HCT116 (cell line): ENCODE results near the gene COMMD1. TPM values are rescaled to one million over a fixed set of nuclear protein-coding genes. Genes with fewer than 3 reads are reported as not detected.

ENCODE experiments used
- ATAC-seq: fragments of 200-7000 bp; cut with Tn5 transposase; 2 replicates; pipeline ENCODE4 v1.9.1; 2020; ENCODE audit warnings: mild to moderate bottlenecking, moderate library complexity
- BruUV-seq: library from RNA; stranded (reverse); fragments of 400-500 nt; replicated peaks from 2 replicates; lab custom pipeline; 2021; lab: Mats Ljungman, UMichigan
- CTCF ChIA-PET: fragments of 300-600 bp; sonication (Branson Sonifier 250); formaldehyde crosslinking; loops from one replicate; lab custom pipeline; 2021; ENCODE audit warnings: antibody characterized with exemption; lab: Charles Lee
- POLR2A ChIA-PET: fragments of 300-600, 350-600 bp; sonication (Branson Sonifier 250); formaldehyde crosslinking; loops from one replicate; lab custom pipeline; 2021; ENCODE audit warnings: antibody characterized with exemption; lab: Charles Lee
- RAD21 ChIA-PET, 2 experiments: fragments of 300-600 bp; sonication (Branson Sonifier 250); formaldehyde crosslinking; loops; one replicate each; lab custom pipeline; 2023; ENCODE audit warnings: low total read pairs in 2 of 2; ENCODE audit not compliant: uncharacterized antibody in 2 of 2, unreplicated experiment in 2 of 2, low non-redundant PET in 1 of 2; lab: Charles Lee
- DNase-seq: peaks from one replicate; pipeline ENCODE4 v3.0.0-alpha.2; 2010; ENCODE audit warnings: low read depth, low spot score
- H2AFZ ChIP-seq: fragments of 200-600 bp; shearing (Covaris generic), sonication (generic); 2 replicates; pipeline ENCODE4 v1.6.1; 2017; ENCODE audit warnings: low read depth, mixed run types, mixed read lengths, antibody characterized with exemption, low read length; ENCODE audit not compliant: poor library complexity, severe bottlenecking
- H3K27ac ChIP-seq: 2 replicates; pipeline ENCODE4 v1.5.1; 2012; ENCODE audit warnings: low read depth, low read length
- H3K27me3 ChIP-seq: fragments of 200-600 bp; sonication (generic); 2 replicates; pipeline ENCODE4 v1.6.1; 2016; ENCODE audit warnings: mixed run types, low read length, mixed read lengths; ENCODE audit not compliant: insufficient read depth
- H3K36me3 ChIP-seq, 2 experiments: fragments of 200-500 bp in 1 of 2; fragments of 200-600 bp in 1 of 2; sonication (Bioruptor generic) in 1 of 2; sonication (generic) in 1 of 2; 2 replicates each; pipeline versions ENCODE4 v1.5.1 to v1.6.1; 2014 to 2016; ENCODE audit warnings: low read length in 2 of 2, inconsistent platforms in 1 of 2, mixed read lengths in 1 of 2, mixed run types in 1 of 2; ENCODE audit not compliant: insufficient read depth in 2 of 2, control insufficient read depth in 1 of 2
- H3K4me1 ChIP-seq, 2 experiments: fragments of 200-600 bp in 1 of 2; sonication (generic) in 1 of 2; 2 replicates each; pipeline versions ENCODE4 v1.5.1 to v1.6.1; 2012 to 2017; ENCODE audit warnings: low read length in 2 of 2, inconsistent platforms in 1 of 2, mild to moderate bottlenecking in 1 of 2, mixed read lengths in 1 of 2, mixed run types in 1 of 2, moderate library complexity in 1 of 2; ENCODE audit not compliant: insufficient read depth in 2 of 2, control insufficient read depth in 1 of 2
- H3K4me2 ChIP-seq: fragments of 200-600 bp; sonication (generic); 2 replicates; pipeline ENCODE4 v1.6.1; 2017; ENCODE audit warnings: mixed run types, low read length, mixed read lengths
- H3K4me3 ChIP-seq, 2 experiments: fragments of 200-600 bp in 1 of 2; sonication (generic) in 1 of 2; replicated peaks in 1 of 2; 2 replicates each; pipeline ENCODE4 v1.5.1; 2011 to 2016; ENCODE audit warnings: low read length in 2 of 2, control low read depth in 1 of 2, low read depth in 1 of 2, mild to moderate bottlenecking in 1 of 2, mixed read lengths in 1 of 2, mixed run types in 1 of 2
- H3K79me2 ChIP-seq: fragments of 200-600 bp; sonication (generic); 2 replicates; pipeline ENCODE4 v1.6.1; 2017; ENCODE audit warnings: mild to moderate bottlenecking, mixed run types, low read length, moderate library complexity, mixed read lengths; ENCODE audit not compliant: insufficient read depth
- H3K9ac ChIP-seq: fragments of 200-600 bp; sonication (generic); 2 replicates; pipeline ENCODE4 v1.6.1; 2016; ENCODE audit warnings: low read length, mixed read lengths
- H3K9me2 ChIP-seq: fragments of 200-600 bp; sonication (generic), shearing (Covaris generic); 2 replicates; pipeline ENCODE4 v1.6.1; 2017; ENCODE audit warnings: mixed run types, mild to moderate bottlenecking, moderate library complexity; ENCODE audit not compliant: insufficient read depth
- H3K9me3 ChIP-seq, 2 experiments: fragments of 200-500 bp in 1 of 2; fragments of 200-600 bp in 1 of 2; sonication (Bioruptor generic) in 1 of 2; sonication (generic) in 1 of 2; 2 replicates each; pipeline ENCODE4 v1.6.1; 2014 to 2017; ENCODE audit warnings: low read length in 2 of 2, mixed read lengths in 2 of 2, inconsistent platforms in 1 of 2, low read depth in 1 of 2, mild to moderate bottlenecking in 1 of 2, mixed run types in 1 of 2, moderate library complexity in 1 of 2; ENCODE audit not compliant: control insufficient read depth in 1 of 2, insufficient read depth in 1 of 2
- H4K20me1 ChIP-seq: fragments of 200-600 bp; sonication (generic), shearing (Covaris generic); 2 replicates; pipeline ENCODE4 v1.6.1; 2017; ENCODE audit warnings: mixed run types, mild to moderate bottlenecking, moderate library complexity; ENCODE audit not compliant: insufficient read depth
- CBX3 ChIP-seq: IDR thresholded peaks from 2 replicates; pipeline ENCODE4 v1.6.1; 2012; ENCODE audit warnings: low read depth
- CEBPB ChIP-seq: IDR thresholded peaks from 2 replicates; pipeline ENCODE4 v1.6.1; 2012; ENCODE audit warnings: low read depth
- EGR1 ChIP-seq: IDR thresholded peaks from 2 replicates; pipeline ENCODE4 v1.6.1; 2012; ENCODE audit warnings: low read depth
- ELF1 ChIP-seq: IDR thresholded peaks from 2 replicates; pipeline ENCODE4 v1.6.1; 2012; ENCODE audit warnings: low read depth, borderline replicate concordance
- EZH2 ChIP-seq: fragments of 200-600 bp; sonication (generic); IDR thresholded peaks from 2 replicates; pipeline ENCODE4 v1.6.1; 2017; ENCODE audit warnings: antibody characterized with exemption, mixed run types
- EZH2phosphoT487 ChIP-seq: fragments of 200-600 bp; IDR thresholded peaks from 2 replicates; pipeline ENCODE4 v1.6.1; 2018; ENCODE audit warnings: antibody characterized with exemption, borderline replicate concordance
- FOSL1 ChIP-seq: IDR thresholded peaks from 2 replicates; pipeline ENCODE4 v1.6.1; 2012; ENCODE audit warnings: low read depth
- JUND ChIP-seq: IDR thresholded peaks from 2 replicates; pipeline ENCODE4 v1.6.1; 2012
- POLR2A ChIP-seq: IDR thresholded peaks from 2 replicates; pipeline ENCODE4 v1.7.0; 2011; ENCODE audit warnings: borderline replicate concordance; ENCODE audit not compliant: insufficient read depth, insufficient read length; ENCODE audit errors: extremely low read depth
- POLR2AphosphoS5 ChIP-seq: IDR thresholded peaks from 2 replicates; pipeline ENCODE4 v1.6.1; 2011; ENCODE audit warnings: mild to moderate bottlenecking, low read depth, low read length, moderate library complexity
- RAD21 ChIP-seq: IDR thresholded peaks from 2 replicates; pipeline ENCODE4 v1.6.1; 2012; ENCODE audit warnings: low read depth, mild to moderate bottlenecking
- SIN3A ChIP-seq: IDR thresholded peaks from 2 replicates; pipeline ENCODE4 v1.6.1; 2012; ENCODE audit warnings: low read depth
- SP1 ChIP-seq: IDR thresholded peaks from 2 replicates; pipeline ENCODE4 v1.6.1; 2012; ENCODE audit warnings: low read depth
- SRF ChIP-seq: IDR thresholded peaks from 2 replicates; pipeline ENCODE4 v1.6.1; 2012; ENCODE audit warnings: low read depth
- TCF7L2 ChIP-seq: IDR thresholded peaks from 2 replicates; pipeline ENCODE4 v1.7.0; 2011; ENCODE audit warnings: borderline replicate concordance, inconsistent platforms; ENCODE audit not compliant: insufficient read depth, insufficient read length; ENCODE audit errors: extremely low read depth
- YY1 ChIP-seq: IDR thresholded peaks from 2 replicates; pipeline ENCODE4 v1.6.1; 2011; ENCODE audit warnings: low read length, low read depth, moderate library complexity, mild to moderate bottlenecking; ENCODE audit not compliant: insufficient replicate concordance; ENCODE audit errors: extremely low read depth
- ZNF274 ChIP-seq: fragments of 200-500 bp; sonication (Bioruptor generic); IDR thresholded peaks from 2 replicates; pipeline ENCODE4 v1.6.1; 2014; ENCODE audit warnings: mild to moderate bottlenecking, low read depth, low read length, inconsistent platforms
- intact Hi-C: fragments of 100-400 bp; cut with micrococcal nuclease; formaldehyde crosslinking; loops from 2 replicates; pipeline ENCODE4 v1.10.0; 2022
- total RNA-seq: library from RNA; stranded (reverse); gene quantifications from one replicate; pipeline ENCODE4 v1.2.1, GENCODE V29; 2021; ENCODE audit not compliant: unreplicated experiment
- TF ChIP-seq, protein P1 (sequence below), 3 experiments: fragments of 200-600 bp in 1 of 3; sonication (generic) in 1 of 3; IDR thresholded peaks in 2 of 3; conservative IDR thresholded peaks in 1 of 3; 2 replicates each; pipeline ENCODE4 v1.5.1; 2012 to 2017; ENCODE audit warnings: low read depth in 2 of 3, low read length in 2 of 3, antibody characterized with exemption in 1 of 3, borderline replicate concordance in 1 of 3, control low read depth in 1 of 3, mild to moderate bottlenecking in 1 of 3, mixed read lengths in 1 of 3, mixed run types in 1 of 3, moderate library complexity in 1 of 3; ENCODE audit not compliant: insufficient read depth in 1 of 3
- TF ChIP-seq, protein P2 (sequence below): IDR thresholded peaks from 2 replicates; pipeline ENCODE4 v1.6.1; 2012
- TF ChIP-seq, protein P3 (sequence below): IDR thresholded peaks from 2 replicates; pipeline ENCODE4 v1.6.1; 2012; ENCODE audit warnings: low read depth

The COMMD1 gene
- total RNA-seq, 1 experiment from 2014 or later: 16.1 TPM

DNA sequence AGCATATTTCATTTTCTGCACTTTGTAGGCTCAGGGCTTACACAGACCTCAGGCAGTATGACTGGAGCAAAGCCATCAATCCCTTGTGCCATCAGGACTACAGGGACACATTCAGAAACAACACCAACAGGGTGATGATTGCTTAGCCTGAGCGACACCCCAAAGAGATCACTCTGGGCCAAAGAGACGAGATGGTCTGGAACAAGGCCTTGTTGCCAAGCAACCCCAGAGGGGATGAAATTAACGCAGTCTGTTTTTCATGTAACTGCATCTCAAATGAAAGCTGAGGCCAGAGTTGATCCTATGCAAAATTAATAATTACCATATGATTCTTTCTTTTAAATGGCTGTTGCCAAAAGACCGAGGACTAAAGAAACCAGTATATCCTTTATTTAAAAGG lies 270.3 kb downstream of the COMMD1 start:
- Histone ChIP-seq H4K20me1 (no peaks in the 10 kb centered on the region), H3K4me2 (no peak overlapping the region), H3K9me2 (no peaks in the 10 kb centered on the region), H3K27ac (no peak overlapping the region)
- no peak for ATAC-seq
- intact Hi-C loops: no loop called here
- TF ChIP-seq JUND (no peak), RAD21 (no peak), TCF7L2 (no peak), SIN3A (no peak), CBX3 (no peak), YY1 (no peak), ELF1 (no peak), EZH2phosphoT487 (no peak), POLR2AphosphoS5 (no peak), EZH2 (no peak), ZNF274 (no peak), CEBPB (no peak), POLR2A (no peak), FOSL1 (no peak), SRF (no peak), EGR1 (no peak), SP1 (no peak)
- TF ChIP-seq, protein P1, sequence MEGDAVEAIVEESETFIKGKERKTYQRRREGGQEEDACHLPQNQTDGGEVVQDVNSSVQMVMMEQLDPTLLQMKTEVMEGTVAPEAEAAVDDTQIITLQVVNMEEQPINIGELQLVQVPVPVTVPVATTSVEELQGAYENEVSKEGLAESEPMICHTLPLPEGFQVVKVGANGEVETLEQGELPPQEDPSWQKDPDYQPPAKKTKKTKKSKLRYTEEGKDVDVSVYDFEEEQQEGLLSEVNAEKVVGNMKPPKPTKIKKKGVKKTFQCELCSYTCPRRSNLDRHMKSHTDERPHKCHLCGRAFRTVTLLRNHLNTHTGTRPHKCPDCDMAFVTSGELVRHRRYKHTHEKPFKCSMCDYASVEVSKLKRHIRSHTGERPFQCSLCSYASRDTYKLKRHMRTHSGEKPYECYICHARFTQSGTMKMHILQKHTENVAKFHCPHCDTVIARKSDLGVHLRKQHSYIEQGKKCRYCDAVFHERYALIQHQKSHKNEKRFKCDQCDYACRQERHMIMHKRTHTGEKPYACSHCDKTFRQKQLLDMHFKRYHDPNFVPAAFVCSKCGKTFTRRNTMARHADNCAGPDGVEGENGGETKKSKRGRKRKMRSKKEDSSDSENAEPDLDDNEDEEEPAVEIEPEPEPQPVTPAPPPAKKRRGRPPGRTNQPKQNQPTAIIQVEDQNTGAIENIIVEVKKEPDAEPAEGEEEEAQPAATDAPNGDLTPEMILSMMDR (IDR thresholded peaks at IDR 0.05 in 2 of 3, conservative IDR thresholded peaks at IDR 0.05 in 1 of 3; ENCODE audit: borderline replicate concordance in 1 of 3, insufficient read depth in 1 of 3, low read depth in 2 of 3, low read length in 2 of 3): no peak
- TF ChIP-seq, protein P2, sequence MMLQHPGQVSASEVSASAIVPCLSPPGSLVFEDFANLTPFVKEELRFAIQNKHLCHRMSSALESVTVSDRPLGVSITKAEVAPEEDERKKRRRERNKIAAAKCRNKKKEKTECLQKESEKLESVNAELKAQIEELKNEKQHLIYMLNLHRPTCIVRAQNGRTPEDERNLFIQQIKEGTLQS: no peak
- TF ChIP-seq, protein P3, sequence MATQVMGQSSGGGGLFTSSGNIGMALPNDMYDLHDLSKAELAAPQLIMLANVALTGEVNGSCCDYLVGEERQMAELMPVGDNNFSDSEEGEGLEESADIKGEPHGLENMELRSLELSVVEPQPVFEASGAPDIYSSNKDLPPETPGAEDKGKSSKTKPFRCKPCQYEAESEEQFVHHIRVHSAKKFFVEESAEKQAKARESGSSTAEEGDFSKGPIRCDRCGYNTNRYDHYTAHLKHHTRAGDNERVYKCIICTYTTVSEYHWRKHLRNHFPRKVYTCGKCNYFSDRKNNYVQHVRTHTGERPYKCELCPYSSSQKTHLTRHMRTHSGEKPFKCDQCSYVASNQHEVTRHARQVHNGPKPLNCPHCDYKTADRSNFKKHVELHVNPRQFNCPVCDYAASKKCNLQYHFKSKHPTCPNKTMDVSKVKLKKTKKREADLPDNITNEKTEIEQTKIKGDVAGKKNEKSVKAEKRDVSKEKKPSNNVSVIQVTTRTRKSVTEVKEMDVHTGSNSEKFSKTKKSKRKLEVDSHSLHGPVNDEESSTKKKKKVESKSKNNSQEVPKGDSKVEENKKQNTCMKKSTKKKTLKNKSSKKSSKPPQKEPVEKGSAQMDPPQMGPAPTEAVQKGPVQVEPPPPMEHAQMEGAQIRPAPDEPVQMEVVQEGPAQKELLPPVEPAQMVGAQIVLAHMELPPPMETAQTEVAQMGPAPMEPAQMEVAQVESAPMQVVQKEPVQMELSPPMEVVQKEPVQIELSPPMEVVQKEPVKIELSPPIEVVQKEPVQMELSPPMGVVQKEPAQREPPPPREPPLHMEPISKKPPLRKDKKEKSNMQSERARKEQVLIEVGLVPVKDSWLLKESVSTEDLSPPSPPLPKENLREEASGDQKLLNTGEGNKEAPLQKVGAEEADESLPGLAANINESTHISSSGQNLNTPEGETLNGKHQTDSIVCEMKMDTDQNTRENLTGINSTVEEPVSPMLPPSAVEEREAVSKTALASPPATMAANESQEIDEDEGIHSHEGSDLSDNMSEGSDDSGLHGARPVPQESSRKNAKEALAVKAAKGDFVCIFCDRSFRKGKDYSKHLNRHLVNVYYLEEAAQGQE: no peak
- TF ChIP-seq, all 23 proteins: peak for 0
- Histone ChIP-seq H3K9ac (no peak overlapping the region), H3K36me3 (no peaks in the 10 kb centered on the region), H3K9me3 (no peaks in the 10 kb centered on the region), H3K27me3 (no peaks in the 10 kb centered on the region), H3K4me1 (no peaks in the 10 kb centered on the region), H2AFZ (no peak overlapping the region), H3K79me2 (no peaks in the 10 kb centered on the region), H3K4me3 (no peak overlapping the region)
- POLR2A ChIA-PET: no interaction called here
- no TSS peak for BruUV-seq
- CTCF ChIA-PET: no interaction called here
- no peak for DNase-seq
- RAD21 ChIA-PET: no interaction called here
